SJSA1 (cell line): Measurements from ENCODE around the gene RCL1. TPM values are rescaled to one million over a fixed set of nuclear protein-coding genes. Genes with fewer than 3 reads are reported as not detected.

Experiments
- DNase-seq, 2 experiments: peaks; one replicate each; pipeline ENCODE4 v3.0.0-alpha.2; 2015 to 2020; ENCODE audit warnings: low spot score in 2 of 2, low read depth in 1 of 2
- H3K27ac ChIP-seq: fragments of 250-450 bp; sonication (Bioruptor Pico); 2 replicates; pipeline ENCODE4 v1.5.1; 2020; ENCODE audit warnings: mild to moderate bottlenecking, moderate library complexity
- H3K27me3 ChIP-seq: fragments of 250-450 bp; sonication (Bioruptor Pico); replicated peaks from 2 replicates; pipeline ENCODE4 v1.5.1; 2020; ENCODE audit warnings: mild to moderate bottlenecking, moderate library complexity
- H3K36me3 ChIP-seq: fragments of 250-450 bp; sonication (Bioruptor Pico); 2 replicates; pipeline ENCODE4 v1.5.1; 2020; ENCODE audit warnings: mild to moderate bottlenecking
- H3K4me1 ChIP-seq: fragments of 250-450 bp; sonication (Bioruptor Pico); replicated peaks from 2 replicates; pipeline ENCODE4 v1.6.1; 2021; ENCODE audit warnings: mild to moderate bottlenecking
- H3K4me3 ChIP-seq: fragments of 250-450 bp; sonication (Bioruptor Pico); 2 replicates; pipeline ENCODE4 v1.5.1; 2020; ENCODE audit warnings: mild to moderate bottlenecking
- H3K9me3 ChIP-seq: fragments of 250-450 bp; sonication (Bioruptor Pico); replicated peaks from 2 replicates; pipeline ENCODE4 v1.5.1; 2020; ENCODE audit warnings: mild to moderate bottlenecking
- total RNA-seq: library from RNA; depleted of rRNA; stranded (reverse); fragments of >200 nt; shearing (Covaris generic); gene quantifications from 2 replicates; pipeline ENCODE4 v1.2.3, GENCODE V29; 2014; rRNA removed

RCL1 gene
- total RNA-seq, 1 experiment from 2014 or later: 7.3 TPM

DNA sequence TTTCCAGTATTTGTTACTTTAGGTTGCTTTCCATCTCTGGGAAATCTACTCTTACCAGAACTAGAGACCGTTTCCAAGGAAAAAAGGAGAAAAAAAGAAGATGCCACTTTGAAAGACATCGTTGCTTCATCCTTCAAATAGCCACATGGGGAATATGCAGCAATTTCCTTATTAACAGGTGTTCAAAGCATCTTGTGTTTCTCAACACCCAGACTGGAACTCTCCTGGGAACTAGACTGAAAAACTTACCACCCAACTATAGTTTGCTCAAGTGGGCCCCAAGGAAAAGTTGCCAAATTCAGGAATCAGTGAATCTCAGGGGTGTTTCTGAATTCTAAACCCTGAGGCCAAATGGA lies 112.4 kb downstream of the RCL1 start:
- H3K27me3 ChIP-seq: no peaks in the 10 kb centered on the region
- no peak overlapping the region for H3K4me3 ChIP-seq
- no peak overlapping the region for H3K27ac ChIP-seq
- H3K4me1 ChIP-seq: peaks cover 11% of the 10 kb centered on the region
- no peaks in the 10 kb centered on the region for H3K9me3 ChIP-seq
- DNase-seq: no peak
- no peaks in the 10 kb centered on the region for H3K36me3 ChIP-seq

Other genes starting within 250 kb of the RCL1 start
- gene PLPP6, start 130.7 kb upstream of the RCL1 start, total RNA-seq: 1.8 and 3.4 TPM in 2 replicates
- 0.13 TPM in 1 of 2 replicates, not detected in the other for gene SPATA6L, start 126.5 kb upstream of the RCL1 start, total RNA-seq
- 4.8 and 12.6 TPM in 2 replicates for gene CDC37L1, start 113.4 kb upstream of the RCL1 start, total RNA-seq
- 46.6 and 47.2 TPM in 2 replicates for gene AK3, start 51.7 kb upstream of the RCL1 start, total RNA-seq
- gene JAK2, start 192.3 kb downstream of the RCL1 start, total RNA-seq: 4.2 and 5.7 TPM in 2 replicates